Colonic mucosa (tissue), 4 donors: Measurements from ENCODE around the gene JUN. TPM values are rescaled to one million over a fixed set of nuclear protein-coding genes. Genes with fewer than 3 reads are reported as not detected.

ENCODE experiments used
- DNase-seq: peaks from one replicate; pipeline ENCODE4 v3.0.0-alpha.2; 2020
- H3K27ac ChIP-seq: fragments of 200-600 bp; one replicate; pipeline ENCODE4 v1.8.0; 2021
- H3K27me3 ChIP-seq: fragments of 200-600 bp; one replicate; pipeline ENCODE4 v1.8.0; 2021
- H3K36me3 ChIP-seq: fragments of 200-600 bp; one replicate; pipeline ENCODE4 v1.8.0; 2021
- H3K4me1 ChIP-seq: fragments of 200-600 bp; one replicate; pipeline ENCODE4 v1.8.0; 2021; ENCODE audit warnings: mild to moderate bottlenecking
- H3K4me3 ChIP-seq: fragments of 200-600 bp; one replicate; pipeline ENCODE4 v1.8.0; 2021
- H3K9ac ChIP-seq, 2 donors: one replicate each; pipeline ENCODE4 v1.7.0; 2013; ENCODE audit warnings: control low read depth in 2 of 2, low read depth in 2 of 2, low read length in 2 of 2
- H3K9me3 ChIP-seq: fragments of 200-600 bp; one replicate; pipeline ENCODE4 v1.8.0; 2021
- CTCF ChIP-seq: fragments of 200-600 bp; IDR thresholded peaks from one replicate; pipeline ENCODE4 v1.8.0; 2022; ENCODE audit warnings: antibody characterized with exemption, mild to moderate bottlenecking
- intact Hi-C: fragments of 100-400 bp; cut with DNase I; formaldehyde crosslinking; loops from one replicate; pipeline ENCODE4 v1.14.1; 2022
- total RNA-seq, 2 donors: library from RNA; stranded (reverse); fragmentation: NEBNext Ultra II Directional in 1 of 2; extraction: Animal tissue kit (Norgen Biotek cat#: 25700) in 1 of 2; gene quantifications; one replicate each; pipeline ENCODE4 v1.2.1, GENCODE V29; 2021
- donor health status: healthy.
- donor health status: DM: no; HTN: no; CAD: no.
- donor health status: DM: no; HTN: no; CAD: no.

JUN gene
- total RNA-seq, 2 donors from 2014 or later: 94.1 to 137 TPM

GRCh38 chr1:58794585-58794984, 10.7 kb upstream of the JUN start:
- H3K27ac ChIP-seq: no peak overlapping the region
- H3K4me3 ChIP-seq: no peak overlapping the region
- intact Hi-C loops: no loop called here
- H3K9ac ChIP-seq: no peak overlapping the region
- no peak for TF ChIP-seq CTCF
- no peak for DNase-seq
- no peaks in the 10 kb centered on the region for H3K36me3 ChIP-seq
- no peaks in the 10 kb centered on the region for H3K27me3 ChIP-seq
- H3K4me1 ChIP-seq: no peaks in the 10 kb centered on the region
- H3K9me3 ChIP-seq: no peaks in the 10 kb centered on the region

DNA sequence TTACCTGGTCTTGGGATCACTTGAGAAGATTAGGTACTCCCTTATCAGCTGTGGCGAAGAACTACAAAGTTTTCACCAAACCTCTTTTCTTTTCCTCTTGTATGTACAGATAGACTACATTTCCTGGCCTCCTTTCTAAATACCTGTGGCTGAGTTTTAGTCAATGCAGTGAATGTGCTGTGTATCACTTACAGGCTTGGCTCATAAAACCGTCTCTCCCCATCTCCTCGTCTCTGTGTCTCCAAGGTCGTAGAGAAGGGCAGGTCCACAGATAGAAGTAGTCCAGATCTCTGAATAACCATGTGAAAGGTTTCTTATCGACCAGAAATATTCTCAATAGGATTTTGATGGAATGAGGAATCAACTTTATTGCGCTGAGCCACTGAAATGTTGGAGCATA, 9.0 kb upstream of the JUN start:
- Histone ChIP-seq H3K27ac (no peak overlapping the region), H3K9ac (no peak overlapping the region), H3K27me3 (no peaks in the 10 kb centered on the region), H3K36me3 (no peaks in the 10 kb centered on the region), H3K9me3 (no peaks in the 10 kb centered on the region), H3K4me1 (no peaks in the 10 kb centered on the region), H3K4me3 (no peak overlapping the region)
- no peak for DNase-seq
- intact Hi-C loops: no loop called here
- no peak for TF ChIP-seq CTCF

- no peak for TF ChIP-seq CTCF
Observed at GRCh38 chr1:58791106-58791505, 7.3 kb upstream of the JUN start.

DNA sequence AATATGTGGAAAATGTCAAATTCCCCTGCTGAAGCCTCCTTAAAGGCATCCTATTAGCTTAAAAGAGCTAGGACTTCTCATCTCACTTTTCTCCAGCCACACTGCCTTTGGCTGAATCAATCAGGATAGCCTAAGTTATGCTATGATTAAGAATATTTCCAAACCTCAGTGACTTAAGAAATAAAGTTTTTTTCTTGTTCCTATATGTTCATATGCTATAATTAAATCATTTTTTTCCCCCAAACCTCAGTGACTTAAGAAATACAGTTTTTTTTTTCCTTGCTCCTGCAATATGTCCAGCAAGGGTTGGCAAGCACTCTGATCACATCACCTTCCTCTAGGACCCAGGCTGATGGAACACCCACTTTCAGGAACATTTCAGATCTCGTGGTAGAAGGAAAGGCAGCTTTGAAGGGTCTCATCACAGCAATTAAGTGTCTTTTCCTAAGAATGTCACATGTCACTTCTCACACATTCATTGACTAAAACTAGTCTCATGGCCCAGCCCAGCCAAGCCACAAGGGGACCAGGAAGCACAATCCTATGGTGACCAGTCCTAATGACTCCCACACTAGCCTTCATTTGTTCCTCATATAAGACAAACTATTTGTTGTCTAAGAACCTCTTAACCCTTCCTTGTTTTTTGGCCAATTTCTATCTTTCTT, 6.3 kb upstream of the JUN start:
- Histone ChIP-seq H3K4me3 (no peak overlapping the region), H3K9me3 (no peaks in the 10 kb centered on the region), H3K27me3 (no peaks in the 10 kb centered on the region), H3K36me3 (no peaks in the 10 kb centered on the region), H3K9ac (no peak overlapping the region), H3K27ac (no peak overlapping the region), H3K4me1 (no peaks in the 10 kb centered on the region)
- TF ChIP-seq CTCF: no peak
- intact Hi-C loops: loop anchor here (10.0 kb wide), 1 partner anchor 275 kb away; no protein-coding TSS in a partner anchor
- DNase-seq: no peak

More at GRCh38 chr1:58791106-58791505, 7.3 kb upstream of the JUN start:
- no peak overlapping the region for H3K27ac ChIP-seq
- no peaks in the 10 kb centered on the region for H3K36me3 ChIP-seq
- no peak for DNase-seq
- no peaks in the 10 kb centered on the region for H3K9me3 ChIP-seq
- no peak overlapping the region for H3K9ac ChIP-seq
- no peaks in the 10 kb centered on the region for H3K27me3 ChIP-seq
- no peaks in the 10 kb centered on the region for H3K4me1 ChIP-seq
- intact Hi-C loops: no loop called here
- H3K4me3 ChIP-seq: no peak overlapping the region

DNA sequence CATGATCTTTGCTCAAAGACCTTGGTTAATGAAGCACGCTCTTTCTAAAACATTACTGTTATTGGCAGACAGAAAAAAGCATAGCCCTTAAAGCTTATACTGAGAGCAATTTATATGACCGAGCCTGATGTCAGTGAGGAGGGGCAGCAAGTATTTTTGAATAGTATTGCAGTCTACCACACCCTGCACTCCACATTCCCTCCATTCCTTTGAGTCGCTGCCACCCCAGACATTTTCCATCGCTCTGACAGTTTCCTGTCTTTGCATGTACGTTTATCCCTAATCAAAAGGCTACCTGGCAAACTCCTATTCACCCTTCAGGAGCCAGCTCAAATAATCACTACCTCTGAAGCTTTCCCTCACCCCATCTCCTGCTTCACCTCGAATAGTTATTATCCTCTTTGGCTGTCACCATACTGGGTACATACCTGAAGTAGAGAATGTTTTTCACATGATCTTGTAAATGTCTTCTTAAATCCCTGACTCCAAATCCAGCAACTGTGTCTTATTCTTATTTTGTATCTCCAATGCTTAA, 5.5 kb upstream of the JUN start:
- intact Hi-C loops: loop anchor here (10.0 kb wide), 1 partner anchor 275 kb away; no protein-coding TSS in a partner anchor
- H3K36me3 ChIP-seq: no peaks in the 10 kb centered on the region

More for the DNA sequence above, 5.5 kb upstream of the JUN start:
- Histone ChIP-seq H3K27ac (no peak overlapping the region), H3K27me3 (no peaks in the 10 kb centered on the region), H3K9me3 (no peaks in the 10 kb centered on the region), H3K9ac (no peak overlapping the region), H3K4me1 (no peaks in the 10 kb centered on the region), H3K4me3 (no peak overlapping the region)
- no peak for TF ChIP-seq CTCF
- DNase-seq: no peak
